Cardiac muscle cell (in vitro differentiated cells and primary cell): ENCODE results near the gene ALX4. TPM values are rescaled to one million over a fixed set of nuclear protein-coding genes. Genes with fewer than 3 reads are reported as not detected.

Experiments used
- DNase-seq, 2 donors: peaks; one replicate each; pipeline versions ENCODE4 v3.0.0 to v3.0.0-alpha.2; 2010 to 2017; ENCODE audit warnings: low read depth in 1 of 2, low spot score in 1 of 2
- H3K27ac ChIP-seq: fragments of 200-600 bp; sonication (generic); 2 replicates; pipeline ENCODE4 v1.5.1; 2016
- H3K27me3 ChIP-seq: fragments of 200-600 bp; sonication (generic); 2 replicates; pipeline ENCODE4 v1.6.0; 2016; ENCODE audit warnings: control low read depth
- H3K36me3 ChIP-seq: fragments of 200-600 bp; sonication (generic); 2 replicates; pipeline ENCODE4 v1.5.1; 2016; ENCODE audit warnings: control low read depth
- H3K4me1 ChIP-seq: fragments of 200-600 bp; sonication (generic); 2 replicates; pipeline ENCODE4 v1.8.1; 2017; ENCODE audit warnings: low read depth, mild to moderate bottlenecking, mixed run types
- H3K4me3 ChIP-seq: fragments of 200-600 bp; sonication (generic); 2 replicates; pipeline ENCODE4 v1.5.1; 2016; ENCODE audit warnings: mild to moderate bottlenecking
- H3K9me3 ChIP-seq: fragments of 200-600 bp; sonication (generic); 2 replicates; pipeline ENCODE4 v1.5.1; 2017; ENCODE audit warnings: low read depth, mild to moderate bottlenecking, control low read depth
- CTCF ChIP-seq: IDR thresholded peaks from 2 replicates; pipeline ENCODE4 v1.5.1; 2012; ENCODE audit warnings: low read depth, mild to moderate bottlenecking, low read length
- polyA plus RNA-seq: library from polyadenylated mRNA; unstranded; fragments of >200 nt; fragmentation: Nextera tagmentation; extraction: Ambion mirVana; gene quantifications from 2 replicates; pipeline ENCODE4 v1.2.1, GENCODE V29; 2016
- total RNA-seq: library from RNA; depleted of rRNA; stranded (reverse); fragments of >200 nt; gene quantifications from 2 replicates; pipeline ENCODE4 v1.2.3, GENCODE V29; 2016

ALX4 gene
- total and polyA plus RNA-seq, 2 experiments from 2014 or later: 0.15 TPM; not detected in 1

- H3K27ac ChIP-seq: no peak overlapping the region
- H3K9me3 ChIP-seq: no peaks in the 10 kb centered on the region
- DNase-seq: no peak
- peaks cover 2% of the 10 kb centered on the region for H3K27me3 ChIP-seq
- no peak for TF ChIP-seq CTCF
- no peak overlapping the region for H3K4me3 ChIP-seq
- H3K4me1 ChIP-seq: no peaks in the 10 kb centered on the region
- no peaks in the 10 kb centered on the region for H3K36me3 ChIP-seq
These were observed 37.6 kb upstream of the ALX4 start for GRCh38 chr11:44347538-44347937.

GRCh38 chr11:44346983-44347382 lies 37.0 kb upstream of the ALX4 start:
- H3K9me3 ChIP-seq: no peaks in the 10 kb centered on the region
- no peak for DNase-seq
- H3K4me1 ChIP-seq: no peaks in the 10 kb centered on the region
- TF ChIP-seq CTCF: no peak
- no peak overlapping the region for H3K27ac ChIP-seq
- H3K36me3 ChIP-seq: no peaks in the 10 kb centered on the region
- H3K4me3 ChIP-seq: no peak overlapping the region
- peaks cover 2% of the 10 kb centered on the region for H3K27me3 ChIP-seq

- TF ChIP-seq CTCF: no peak
- H3K27me3 ChIP-seq: peaks cover 2% of the 10 kb centered on the region
- H3K4me1 ChIP-seq: no peaks in the 10 kb centered on the region
- no peak overlapping the region for H3K4me3 ChIP-seq
- no peak overlapping the region for H3K27ac ChIP-seq
- DNase-seq: no peak
- H3K36me3 ChIP-seq: no peaks in the 10 kb centered on the region
- no peaks in the 10 kb centered on the region for H3K9me3 ChIP-seq
These were observed 35.8 kb upstream of the ALX4 start for GRCh38 chr11:44345781-44346180.

- H3K9me3 ChIP-seq: no peaks in the 10 kb centered on the region
- no peak overlapping the region for H3K4me3 ChIP-seq
- no peak overlapping the region for H3K27ac ChIP-seq
- no peak for TF ChIP-seq CTCF
- no peaks in the 10 kb centered on the region for H3K4me1 ChIP-seq
- H3K36me3 ChIP-seq: no peaks in the 10 kb centered on the region
- H3K27me3 ChIP-seq: peaks cover 7% of the 10 kb centered on the region
- DNase-seq: no peak
These were observed 35.0 kb upstream of the ALX4 start for GRCh38 chr11:44344921-44345320.

GRCh38 chr11:44344423-44344820 lies 34.5 kb upstream of the ALX4 start:
- no peak overlapping the region for H3K4me3 ChIP-seq
- no peaks in the 10 kb centered on the region for H3K4me1 ChIP-seq
- no peak for TF ChIP-seq CTCF
- H3K9me3 ChIP-seq: no peaks in the 10 kb centered on the region
- DNase-seq: no peak
- peaks cover 7% of the 10 kb centered on the region for H3K27me3 ChIP-seq
- no peaks in the 10 kb centered on the region for H3K36me3 ChIP-seq
- H3K27ac ChIP-seq: no peak overlapping the region

GRCh38 chr11:44343778-44344422 lies 34.0 kb upstream of the ALX4 start:
- no peaks in the 10 kb centered on the region for H3K36me3 ChIP-seq
- no peak for DNase-seq
- H3K27me3 ChIP-seq: peaks cover 8% of the 10 kb centered on the region
- H3K4me1 ChIP-seq: no peaks in the 10 kb centered on the region
- H3K4me3 ChIP-seq: no peak overlapping the region
- TF ChIP-seq CTCF: no peak
- no peak overlapping the region for H3K27ac ChIP-seq
- no peaks in the 10 kb centered on the region for H3K9me3 ChIP-seq
